Measurements from ENCODE around the gene FBLN5.

Gene FBLN5

GRCh38 chr14:91983588-91983987 lies 36.1 kb upstream of the FBLN5 start:
- DNase-seq (ENCODE audit: low read depth, low spot score) = no peak
- no peak overlapping the region for H3K4me3 ChIP-seq (ENCODE audit: low read depth, low read length)
- ChIA-PET POLR2A (no interaction called here), CTCF (interaction anchor here (1.1 to 4.0 kb wide), 3 partner anchors 12 to 123 kb away, joined by 3 to 32 read pairs (median 4); partner anchors contain the start of gene ATXN3)
- TF ChIP-seq CTCF (IDR thresholded peaks at IDR 0.05; ENCODE audit: insufficient read depth, low read length, missing control alignments) = no peak

GRCh38 chr14:91980157-91980556 lies 32.7 kb upstream of the FBLN5 start:
- peak; percentile 78 for DNase-seq (ENCODE audit: low read depth, low spot score)
- ChIA-PET CTCF (interaction anchor here (0.8 to 1.3 kb wide), 2 partner anchors 15 to 17 kb away, joined by 3 read pairs; no protein-coding TSS in a partner anchor), POLR2A (no interaction called here)
- no peak overlapping the region for H3K4me3 ChIP-seq (ENCODE audit: low read depth, low read length)
- no peak for TF ChIP-seq CTCF (IDR thresholded peaks at IDR 0.05; ENCODE audit: insufficient read depth, low read length, missing control alignments)

- ChIA-PET CTCF (interaction anchor here (4.6 kb wide), 1 partner anchor 19 kb away, joined by 18 read pairs; no protein-coding TSS in a partner anchor), POLR2A (no interaction called here)
- no peak for TF ChIP-seq CTCF (IDR thresholded peaks at IDR 0.05; ENCODE audit: insufficient read depth, low read length, missing control alignments)
- DNase-seq (ENCODE audit: low read depth, low spot score) = no peak
- no peak overlapping the region for H3K4me3 ChIP-seq (ENCODE audit: low read depth, low read length)
These were observed 30.4 kb upstream of the FBLN5 start for GRCh38 chr14:91977884-91978283.

GRCh38 chr14:91975763-91976162 lies 28.3 kb upstream of the FBLN5 start:
- ChIA-PET POLR2A (no interaction called here), CTCF (interaction anchor here (4.6 kb wide), 1 partner anchor 21 kb away, joined by 18 read pairs; no protein-coding TSS in a partner anchor)
- DNase-seq (ENCODE audit: low read depth, low spot score) = no peak
- no peak overlapping the region for H3K4me3 ChIP-seq (ENCODE audit: low read depth, low read length)
- TF ChIP-seq CTCF (IDR thresholded peaks at IDR 0.05; ENCODE audit: insufficient read depth, low read length, missing control alignments) = no peak

- no peak for TF ChIP-seq CTCF (IDR thresholded peaks at IDR 0.05; ENCODE audit: insufficient read depth, low read length, missing control alignments)
- POLR2A ChIA-PET = no interaction called here
- no peak for DNase-seq (ENCODE audit: low read depth, low spot score)
- H3K4me3 ChIP-seq (ENCODE audit: low read depth, low read length) = no peak overlapping the region
- CTCF ChIA-PET = interaction anchor here (2.8 kb wide), 1 partner anchor 25 kb away, joined by 9 read pairs; no protein-coding TSS in a partner anchor
These were observed 23.8 kb upstream of the FBLN5 start for GRCh38 chr14:91971188-91971778.

- DNase-seq (ENCODE audit: low read depth, low spot score) = no peak
- TF ChIP-seq CTCF (IDR thresholded peaks at IDR 0.05; ENCODE audit: insufficient read depth, low read length, missing control alignments) = no peak
- CTCF ChIA-PET = no interaction called here
- H3K4me3 ChIP-seq (ENCODE audit: low read depth, low read length) = no peak overlapping the region
- POLR2A ChIA-PET = no interaction called here
These were observed 20.8 kb upstream of the FBLN5 start for GRCh38 chr14:91968280-91968679.

Data from AG04449 (cell line).